Endothelial cell of umbilical vein (primary cell): ENCODE data around the gene CDC42EP5. TPM values are rescaled to one million over a fixed set of nuclear protein-coding genes. Genes with fewer than 3 reads are reported as not detected.

Experiments used
- BruUV-seq: library from RNA; stranded (reverse); fragments of 400-500 nt; replicated peaks from 2 replicates; lab custom pipeline; 2021; lab: Mats Ljungman, UMichigan
- CTCF ChIA-PET: fragments of 300-600, 350-600 bp; sonication (Branson Sonifier 250); formaldehyde crosslinking; loops from one replicate; lab custom pipeline; 2021; ENCODE audit warnings: antibody characterized with exemption, inconsistent platforms; lab: Charles Lee
- POLR2A ChIA-PET: fragments of 300-600, 350-600 bp; sonication (Branson Sonifier 250); formaldehyde crosslinking; loops from one replicate; lab custom pipeline; 2021; ENCODE audit warnings: antibody characterized with exemption, inconsistent platforms; lab: Charles Lee
- DNase-seq: peaks from one replicate; pipeline ENCODE4 v3.0.0-alpha.2; 2011; ENCODE audit warnings: low read depth, low spot score
- FAIRE-seq: peaks from 2 replicates; lab custom pipeline; 2011; peaks lifted over from hg19 to GRCh38; lab: Jason Lieb, UNC
- H2AFZ ChIP-seq: 2 replicates; pipeline ENCODE4 v1.6.0; 2012; ENCODE audit warnings: low read depth, low read length, control low read depth, inconsistent platforms
- H3K27ac ChIP-seq: 2 replicates; pipeline ENCODE4 v1.5.1; 2011; ENCODE audit warnings: low read depth, mild to moderate bottlenecking, control low read depth, low read length, moderate library complexity; ENCODE audit not compliant: insufficient read depth
- H3K27me3 ChIP-seq, 2 experiments: 2 replicates each; pipeline versions ENCODE4 v1.6.0 to v1.6.1; 2011; ENCODE audit warnings: low read length in 2 of 2, mixed read lengths in 1 of 2; ENCODE audit not compliant: control insufficient read depth in 2 of 2, insufficient read depth in 2 of 2
- H3K36me3 ChIP-seq, 2 experiments: 2 replicates in 1 of 2; 3 replicates in 1 of 2; pipeline ENCODE4 v1.5.1; 2011; ENCODE audit warnings: low read length in 2 of 2, mild to moderate bottlenecking in 1 of 2, moderate library complexity in 1 of 2; ENCODE audit not compliant: control insufficient read depth in 2 of 2, insufficient read depth in 2 of 2; ENCODE audit errors: extremely low read depth in 1 of 2
- H3K4me1 ChIP-seq: 3 replicates; pipeline ENCODE4 v1.5.1; 2011; ENCODE audit warnings: mild to moderate bottlenecking, low read length; ENCODE audit not compliant: control insufficient read depth, insufficient read depth; ENCODE audit errors: extremely low read depth
- H3K4me2 ChIP-seq: 2 replicates; pipeline ENCODE4 v1.6.1; 2011; ENCODE audit warnings: low read length, control low read depth, mixed read lengths; ENCODE audit not compliant: insufficient read depth
- H3K4me3 ChIP-seq, 3 experiments: fragments of 200-600 bp in 1 of 3; sonication (generic), shearing (Covaris generic) in 1 of 3; replicated peaks in 1 of 3; 2 replicates each; pipeline ENCODE4 v1.5.1; 2011 to 2016; ENCODE audit warnings: control low read depth in 3 of 3, low read length in 3 of 3, mild to moderate bottlenecking in 2 of 3, inconsistent platforms in 1 of 3, low read depth in 1 of 3, moderate library complexity in 1 of 3; ENCODE audit not compliant: insufficient read depth in 1 of 3
- H3K79me2 ChIP-seq: 2 replicates; pipeline ENCODE4 v1.6.0; 2012; ENCODE audit warnings: low read length, inconsistent platforms; ENCODE audit not compliant: control insufficient read depth, insufficient read depth
- H3K9ac ChIP-seq: replicated peaks from 2 replicates; pipeline ENCODE3; 2011; ENCODE audit warnings: low read length, control low read depth; ENCODE audit not compliant: insufficient read depth; ENCODE audit errors: extremely low read depth
- H3K9me1 ChIP-seq: replicated peaks from 3 replicates; pipeline ENCODE4 v1.6.0; 2011; ENCODE audit warnings: mild to moderate bottlenecking, low read length; ENCODE audit not compliant: control insufficient read depth, insufficient read depth; ENCODE audit errors: extremely low read depth
- H3K9me3 ChIP-seq: replicated peaks from 2 replicates; pipeline ENCODE4 v1.5.1; 2012; ENCODE audit warnings: low read length, inconsistent platforms; ENCODE audit not compliant: control insufficient read depth, insufficient read depth
- H4K20me1 ChIP-seq: replicated peaks from 2 replicates; pipeline ENCODE3; 2011; ENCODE audit warnings: mild to moderate bottlenecking, low read length; ENCODE audit not compliant: control insufficient read depth, insufficient read depth; ENCODE audit errors: extremely low read depth
- EZH2 ChIP-seq: IDR thresholded peaks from 2 replicates; pipeline ENCODE4 v1.6.1; 2012; ENCODE audit warnings: borderline replicate concordance, low read depth, mild to moderate bottlenecking, moderate library complexity, low read length, inconsistent platforms; ENCODE audit not compliant: severe bottlenecking
- FOS ChIP-seq: IDR thresholded peaks from 2 replicates; pipeline ENCODE4 v1.6.1; 2011; ENCODE audit warnings: mild to moderate bottlenecking, low read length, moderate library complexity, borderline replicate concordance; ENCODE audit not compliant: insufficient read depth
- GATA2 ChIP-seq: IDR thresholded peaks from 2 replicates; pipeline ENCODE4 v1.7.0; 2011; ENCODE audit warnings: low read depth, mild to moderate bottlenecking, moderate library complexity, mixed read lengths, low read length; ENCODE audit not compliant: insufficient read length, insufficient read depth
- JUN ChIP-seq: IDR thresholded peaks from 2 replicates; pipeline ENCODE4 v1.6.1; 2011; ENCODE audit warnings: borderline replicate concordance, low read depth; ENCODE audit not compliant: insufficient read length, insufficient read depth
- MYC ChIP-seq: IDR thresholded peaks from one replicate; pipeline ENCODE4 v1.6.1; 2011; ENCODE audit warnings: mild to moderate bottlenecking, low read depth, low read length
- POLR2A ChIP-seq: IDR thresholded peaks from 2 replicates; pipeline ENCODE4 v1.6.1; 2012; ENCODE audit warnings: low read depth, mild to moderate bottlenecking, control low read depth, low read length
- POLR2AphosphoS5 ChIP-seq: IDR thresholded peaks from 2 replicates; pipeline ENCODE4 v1.6.1; 2012; ENCODE audit warnings: low read depth, mild to moderate bottlenecking, control low read depth, low read length, moderate library complexity; ENCODE audit not compliant: insufficient read depth
- dilution Hi-C: fragments of 300-500 bp; cut with MboI; formaldehyde crosslinking; loops from one replicate; pipeline ENCODE4 v1.15.0; 2019; ENCODE audit warnings: low sequenced_read_pairs; ENCODE audit not compliant: extremely low pct_ligation_motif_present
- intact Hi-C: fragments of 100-400 bp; cut with micrococcal nuclease; formaldehyde crosslinking; loops from one replicate; pipeline ENCODE4 v1.10.0; 2022
- polyA plus RNA-seq, 4 experiments: library from polyadenylated mRNA; depleted of rRNA in 3 of 4; stranded (reverse) in 3 of 4; unstranded in 1 of 4; fragments of >200 nt; gene quantifications; 2 replicates each; pipeline versions ENCODE4 v1.2.1 to v1.2.3, GENCODE V29; 2011 to 2012; ENCODE audit warnings: missing spikeins in 1 of 4
- total RNA-seq: library from RNA; stranded (reverse); gene quantifications from 2 replicates; pipeline ENCODE4 v1.2.3, GENCODE V29; 2021
- TF ChIP-seq, protein P1 (sequence below), 2 donors: IDR thresholded peaks; 1 replicate in 1 of 2; 2 replicates in 1 of 2; pipeline ENCODE4 v1.5.1; 2011; ENCODE audit warnings: low read length in 2 of 2, mild to moderate bottlenecking in 2 of 2, moderate library complexity in 2 of 2, control low read depth in 1 of 2, inconsistent platforms in 1 of 2, low read depth in 1 of 2; ENCODE audit not compliant: insufficient read depth in 1 of 2; ENCODE audit errors: extremely low read depth in 1 of 2
- TF ChIP-seq, protein P2 (sequence below): IDR thresholded peaks from 2 replicates; pipeline ENCODE4 v1.6.1; 2011; ENCODE audit not compliant: insufficient read depth, insufficient read length

The CDC42EP5 gene
- total and polyA plus RNA-seq, 2 donors (not counting 3 experiments of a cell fraction or from before 2014, with no cell fraction given), result 37.3 to 85.5 TPM

DNA sequence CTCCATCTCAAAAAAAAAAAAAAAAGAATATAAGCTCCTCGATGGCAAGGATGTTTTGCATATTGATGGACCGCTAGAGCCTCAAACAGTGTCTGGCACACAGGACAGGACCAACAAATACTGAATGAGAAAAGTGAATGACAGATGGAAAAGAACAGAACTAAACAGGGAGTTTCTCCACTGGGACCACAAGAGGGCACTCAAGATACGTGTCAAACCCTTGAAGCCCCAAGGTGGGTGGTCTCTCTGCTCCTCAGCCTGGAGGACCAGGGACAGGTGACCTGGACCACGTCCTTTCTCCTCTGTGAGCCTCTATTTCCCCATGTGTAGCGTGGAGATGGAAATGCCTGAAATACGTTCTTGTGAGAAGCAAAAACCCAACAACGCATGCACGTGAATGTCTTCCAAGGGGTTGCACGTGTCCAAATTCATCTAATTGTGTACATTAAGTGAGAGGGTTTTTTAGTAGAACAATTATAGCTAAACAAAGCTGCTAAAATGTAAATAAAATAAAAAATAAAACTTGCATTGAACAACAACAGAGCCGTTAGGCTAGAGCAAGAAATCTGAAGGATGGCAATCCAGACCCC, 5.7 kb upstream of the CDC42EP5 start:
- intact Hi-C loops, result no loop called here
- H3K27me3 ChIP-seq, result no peaks in the 10 kb centered on the region

DNA sequence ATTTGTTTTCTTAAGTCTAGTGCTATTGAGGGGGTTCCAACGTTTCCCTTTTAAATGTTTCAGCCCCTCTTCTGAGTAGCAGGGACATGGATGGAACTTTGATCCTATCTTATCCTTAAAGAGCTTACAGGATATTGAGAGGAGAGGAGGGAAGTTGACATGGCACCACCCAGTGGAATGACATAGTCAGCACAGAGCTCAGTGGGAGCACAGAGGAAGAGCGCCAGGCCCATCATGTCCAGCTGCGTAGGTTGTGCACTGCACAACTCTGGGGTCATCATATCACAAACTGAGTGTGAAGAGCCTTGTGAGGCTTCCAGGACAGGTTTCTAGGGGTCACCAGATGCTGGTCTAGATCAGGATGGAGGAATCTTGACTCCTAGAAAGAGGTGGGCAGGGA, 4.6 kb upstream of the CDC42EP5 start:
- dilution Hi-C loops, result no loop called here

More for the DNA sequence above, 5.7 kb upstream of the CDC42EP5 start:
- Histone ChIP-seq H3K4me1 (peaks cover 2% of the 10 kb centered on the region), H3K9me1 (no peaks in the 10 kb centered on the region), H3K9ac (no peak overlapping the region), H3K9me3 (no peaks in the 10 kb centered on the region), H3K27ac (no peak overlapping the region), H3K4me2 (no peak overlapping the region), H3K4me3 (no peak overlapping the region), H2AFZ (no peak overlapping the region), H4K20me1 (no peaks in the 10 kb centered on the region), H3K36me3 (no peaks in the 10 kb centered on the region), H3K79me2 (no peaks in the 10 kb centered on the region)
- dilution Hi-C loops, result no loop called here
- TF ChIP-seq JUN, result no peak
- TF ChIP-seq, protein P1, sequence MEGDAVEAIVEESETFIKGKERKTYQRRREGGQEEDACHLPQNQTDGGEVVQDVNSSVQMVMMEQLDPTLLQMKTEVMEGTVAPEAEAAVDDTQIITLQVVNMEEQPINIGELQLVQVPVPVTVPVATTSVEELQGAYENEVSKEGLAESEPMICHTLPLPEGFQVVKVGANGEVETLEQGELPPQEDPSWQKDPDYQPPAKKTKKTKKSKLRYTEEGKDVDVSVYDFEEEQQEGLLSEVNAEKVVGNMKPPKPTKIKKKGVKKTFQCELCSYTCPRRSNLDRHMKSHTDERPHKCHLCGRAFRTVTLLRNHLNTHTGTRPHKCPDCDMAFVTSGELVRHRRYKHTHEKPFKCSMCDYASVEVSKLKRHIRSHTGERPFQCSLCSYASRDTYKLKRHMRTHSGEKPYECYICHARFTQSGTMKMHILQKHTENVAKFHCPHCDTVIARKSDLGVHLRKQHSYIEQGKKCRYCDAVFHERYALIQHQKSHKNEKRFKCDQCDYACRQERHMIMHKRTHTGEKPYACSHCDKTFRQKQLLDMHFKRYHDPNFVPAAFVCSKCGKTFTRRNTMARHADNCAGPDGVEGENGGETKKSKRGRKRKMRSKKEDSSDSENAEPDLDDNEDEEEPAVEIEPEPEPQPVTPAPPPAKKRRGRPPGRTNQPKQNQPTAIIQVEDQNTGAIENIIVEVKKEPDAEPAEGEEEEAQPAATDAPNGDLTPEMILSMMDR (IDR thresholded peaks at IDR 0.05; ENCODE audit: extremely low read depth in 1 of 2, insufficient read depth in 1 of 2, low read depth in 1 of 2, low read length in 2 of 2), result peak; percentile 54 to 72
- no TSS peak for BruUV-seq
- peak; percentile 92 for FAIRE-seq
- POLR2A ChIA-PET, result no interaction called here
- peak; percentile 54 for DNase-seq
- CTCF ChIA-PET, result interaction anchor here (2.0 to 4.0 kb wide), 2 partner anchors 195 kb away, joined by 11 to 42 read pairs; no protein-coding TSS in a partner anchor

More for the DNA sequence above, 4.6 kb upstream of the CDC42EP5 start:
- POLR2A ChIA-PET, result no interaction called here
- Histone ChIP-seq H3K9me1 (no peaks in the 10 kb centered on the region), H3K36me3 (no peaks in the 10 kb centered on the region), H3K27me3 (no peaks in the 10 kb centered on the region), H3K4me2 (no peak overlapping the region), H3K4me3 (no peak overlapping the region), H2AFZ (no peak overlapping the region), H4K20me1 (no peaks in the 10 kb centered on the region), H3K27ac (no peak overlapping the region), H3K9ac (no peak overlapping the region), H3K79me2 (no peaks in the 10 kb centered on the region), H3K9me3 (no peaks in the 10 kb centered on the region), H3K4me1 (peaks cover 8% of the 10 kb centered on the region)
- intact Hi-C loops, result no loop called here
- FAIRE-seq (no peak), DNase-seq (no peak)
- TF ChIP-seq POLR2A (no peak), EZH2 (no peak), JUN (no peak), GATA2 (no peak), FOS (no peak), POLR2AphosphoS5 (no peak), MYC (no peak)
- TF ChIP-seq, protein P1 (IDR thresholded peaks at IDR 0.05; ENCODE audit: extremely low read depth in 1 of 2, insufficient read depth in 1 of 2, low read depth in 1 of 2, low read length in 2 of 2), result no peak
- TF ChIP-seq, protein P2, sequence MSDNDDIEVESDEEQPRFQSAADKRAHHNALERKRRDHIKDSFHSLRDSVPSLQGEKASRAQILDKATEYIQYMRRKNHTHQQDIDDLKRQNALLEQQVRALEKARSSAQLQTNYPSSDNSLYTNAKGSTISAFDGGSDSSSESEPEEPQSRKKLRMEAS, result no peak
- BruUV-seq, result no TSS peak
- CTCF ChIA-PET, result interaction anchor here (0.6 to 2.0 kb wide), 8 partner anchors 10 to 655 kb away, joined by 3 to 11 read pairs (median 3); no protein-coding TSS in a partner anchor
